HG03139 (cell line): ENCODE measurements around the gene AGAP5.

ENCODE experiments used
- ATAC-seq: cut with Tn5 transposase; IDR thresholded peaks from one replicate; pipeline ENCODE4 v1.9.1; 2021; ENCODE audit not compliant: unreplicated experiment

Gene AGAP5

DNA sequence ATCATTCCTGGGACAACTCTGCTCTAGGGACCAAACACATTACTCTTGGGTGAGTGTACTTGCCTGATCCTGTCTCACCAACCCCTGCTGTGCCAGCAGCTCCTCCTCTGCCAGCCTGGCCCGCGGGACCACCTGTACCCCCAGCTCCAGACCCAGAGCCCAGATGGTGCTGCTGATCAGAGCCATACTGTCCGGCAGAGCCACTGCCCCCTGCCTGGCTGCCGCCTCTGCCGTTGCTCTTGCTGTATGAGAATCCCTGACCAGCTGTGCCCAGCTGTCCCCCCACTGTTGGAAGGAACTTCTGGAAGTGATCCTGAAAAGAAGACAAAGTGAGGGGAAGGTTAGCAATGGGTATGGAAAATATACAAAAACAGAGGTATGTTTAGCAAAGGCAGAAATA lies 63.5 kb downstream of the AGAP5 start:
- ATAC-seq, result no peak

DNA sequence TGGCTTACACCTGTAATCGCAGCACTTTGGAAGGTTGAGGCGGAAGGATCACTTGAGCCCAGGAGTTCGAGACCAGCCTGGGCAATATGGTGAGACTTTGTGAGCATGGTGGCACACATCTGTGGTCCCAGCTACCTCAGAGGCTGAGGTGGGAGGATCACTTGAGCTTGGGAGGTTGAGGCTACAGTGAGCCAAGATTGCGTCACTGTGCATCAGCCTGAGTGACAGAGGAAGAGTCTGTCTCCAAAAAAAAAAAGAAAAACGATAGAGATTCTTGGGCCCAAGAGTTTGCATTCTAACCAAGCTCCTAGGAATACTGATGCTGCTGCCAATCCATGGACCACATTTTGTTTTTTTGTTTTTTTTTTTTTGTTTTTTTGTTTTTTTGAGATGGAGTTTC lies 68.7 kb downstream of the AGAP5 start:
- ATAC-seq, result no peak

DNA sequence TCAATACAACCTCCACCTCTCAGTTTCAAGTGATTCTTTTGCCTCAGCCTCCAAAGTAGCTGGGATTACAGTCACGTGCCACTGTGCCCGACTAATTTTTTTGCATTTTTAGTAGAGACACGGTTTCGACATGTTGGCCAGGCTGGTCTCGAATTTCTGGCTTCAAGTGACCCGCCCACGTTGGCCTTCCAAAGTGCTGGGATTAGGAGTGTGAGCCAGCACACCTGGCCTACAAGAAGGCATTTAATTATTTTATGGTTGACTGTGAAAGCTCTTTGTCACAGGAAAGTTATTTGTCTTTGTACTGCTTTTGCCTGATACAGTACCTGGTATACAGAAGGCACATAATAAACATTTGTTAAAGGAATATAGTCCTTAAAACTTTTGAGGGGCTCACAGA lies 69.5 kb downstream of the AGAP5 start:
- ATAC-seq, result no peak

- no peak for ATAC-seq
Measured at GRCh38 chr10:73627300-73627699, 70.6 kb downstream of the AGAP5 start.

DNA sequence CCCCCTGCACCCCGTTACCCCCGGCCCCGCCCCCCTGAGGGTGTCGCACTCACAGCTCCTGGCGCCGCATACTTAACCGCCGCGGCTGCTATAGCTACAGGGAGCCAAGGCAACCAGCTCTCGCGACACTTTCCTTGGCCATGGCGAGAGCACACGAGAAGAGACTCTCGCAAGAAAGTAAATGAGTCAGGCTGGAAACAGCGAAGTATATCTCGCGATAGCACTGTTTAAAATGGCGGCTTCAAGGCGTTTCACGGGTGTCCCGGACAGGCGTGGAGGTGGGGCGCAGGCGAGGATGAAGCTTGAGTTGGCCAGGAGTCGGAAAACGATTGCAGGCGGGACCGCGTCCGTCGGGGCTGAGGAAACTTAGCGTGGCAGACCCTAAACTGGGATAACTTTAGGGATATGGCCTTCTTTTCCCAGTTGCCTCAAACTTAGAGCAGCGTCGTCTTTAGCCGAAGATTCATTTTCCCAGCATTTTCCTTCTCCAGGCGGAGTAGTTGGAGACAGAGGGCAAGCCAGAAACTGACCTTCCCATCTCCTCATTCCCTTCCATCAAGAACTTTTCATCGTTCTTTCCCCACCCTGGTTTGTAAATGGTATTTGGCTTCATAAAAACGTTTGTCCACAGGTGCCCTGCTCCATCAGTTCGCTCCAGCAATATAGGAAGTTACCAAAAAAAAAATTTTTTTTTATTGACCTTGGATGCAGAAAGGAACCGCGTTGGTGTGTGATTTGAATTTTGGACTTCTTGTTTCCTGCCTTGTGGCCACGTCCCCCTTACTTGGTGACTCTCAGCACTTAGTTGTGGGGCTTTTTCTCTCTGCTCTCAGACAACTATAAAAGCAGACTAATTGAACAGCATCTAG lies 71.8 kb downstream of the AGAP5 start:
- ATAC-seq, result peak; percentile 97

DNA sequence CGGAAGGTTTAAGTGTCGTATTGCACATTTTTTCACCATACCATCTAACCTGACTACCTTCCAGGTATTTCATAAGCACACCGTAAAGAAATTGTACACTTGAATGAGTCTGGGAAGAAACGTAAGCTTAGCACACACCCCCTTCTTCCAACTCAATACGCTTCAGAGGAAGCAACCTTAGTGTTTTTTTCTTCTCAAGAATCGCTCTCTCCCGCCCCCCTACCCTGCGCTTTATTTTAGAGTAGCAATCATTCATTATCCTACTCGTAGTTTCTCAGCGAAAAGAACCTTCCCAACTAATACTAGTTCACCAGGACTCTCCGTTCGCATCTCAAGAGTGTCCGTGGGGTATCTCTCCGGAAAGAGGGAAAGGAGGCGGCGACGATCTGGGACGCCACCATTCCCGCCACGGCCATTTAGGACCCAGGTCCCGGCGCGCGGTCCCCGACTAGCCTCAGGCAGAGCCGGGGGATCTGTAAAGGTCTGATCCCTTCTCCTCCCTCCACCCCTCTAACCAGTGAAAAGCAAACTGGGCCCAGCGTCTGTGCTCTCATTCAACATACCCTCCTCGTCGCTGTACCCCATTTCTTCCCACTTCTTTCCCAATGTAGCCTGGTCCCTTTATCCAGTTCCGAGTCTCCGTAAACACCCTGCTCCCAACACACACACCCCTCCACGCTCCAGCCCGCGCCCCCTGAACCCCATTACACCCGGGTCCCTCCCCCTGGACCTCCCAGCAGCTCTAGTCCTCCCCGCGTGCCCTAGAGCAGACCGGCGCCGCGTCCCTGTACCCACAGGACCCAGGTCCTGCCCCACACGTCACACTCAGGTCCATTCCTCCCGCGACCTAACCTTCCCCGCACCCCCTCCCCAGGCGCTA lies 72.7 kb downstream of the AGAP5 start:
- ATAC-seq, result peak; percentile 34
